Keratinocyte (primary cell): ENCODE results near the gene DUSP28. TPM values are rescaled to one million over a fixed set of nuclear protein-coding genes. Genes with fewer than 3 reads are reported as not detected.

Experiments
- DNase-seq: peaks from one replicate; pipeline ENCODE4 v3.0.0-alpha.2; 2011; ENCODE audit warnings: low read depth, missing footprints, low spot score
- FAIRE-seq: peaks from 2 replicates; lab custom pipeline; 2011; peaks lifted over from hg19 to GRCh38; lab: Jason Lieb, UNC
- H2AFZ ChIP-seq: 2 replicates; pipeline ENCODE4 v1.6.0; 2012; ENCODE audit warnings: low read length, control low read depth, inconsistent platforms; ENCODE audit not compliant: control insufficient read depth
- H3K27ac ChIP-seq: 2 replicates; pipeline ENCODE4 v1.5.1; 2011; ENCODE audit warnings: low read length; ENCODE audit not compliant: control insufficient read depth, insufficient read depth
- H3K27me3 ChIP-seq: 3 replicates; pipeline ENCODE4 v1.6.0; 2011; ENCODE audit warnings: low read length; ENCODE audit not compliant: control insufficient read depth, insufficient read depth; ENCODE audit errors: extremely low read depth
- H3K36me3 ChIP-seq, 2 experiments: 2 replicates in 1 of 2; 3 replicates in 1 of 2; pipeline ENCODE4 v1.5.1; 2011; ENCODE audit warnings: low read length in 2 of 2, mild to moderate bottlenecking in 1 of 2; ENCODE audit not compliant: control insufficient read depth in 2 of 2, insufficient read depth in 2 of 2; ENCODE audit errors: extremely low read depth in 1 of 2
- H3K4me1 ChIP-seq: 3 replicates; pipeline ENCODE4 v1.5.1; 2011; ENCODE audit warnings: low read length; ENCODE audit not compliant: control insufficient read depth, insufficient read depth; ENCODE audit errors: extremely low read depth
- H3K4me2 ChIP-seq: 3 replicates; pipeline ENCODE4 v1.6.0; 2011; ENCODE audit warnings: low read depth, low read length; ENCODE audit not compliant: control insufficient read depth, insufficient read depth; ENCODE audit errors: extremely low read depth
- H3K4me3 ChIP-seq, 3 experiments: fragments of 200-600 bp in 1 of 3; sonication (generic) in 1 of 3; 2 replicates in 2 of 3; 3 replicates in 1 of 3; pipeline ENCODE4 v1.5.1; 2011 to 2016; ENCODE audit warnings: low read length in 3 of 3, mild to moderate bottlenecking in 3 of 3, control low read depth in 2 of 3, inconsistent platforms in 1 of 3, low read depth in 1 of 3, mixed read lengths in 1 of 3, mixed run types in 1 of 3, moderate library complexity in 1 of 3; ENCODE audit not compliant: control insufficient read depth in 2 of 3, insufficient read depth in 2 of 3; ENCODE audit errors: extremely low read depth in 1 of 3
- H3K79me2 ChIP-seq: 2 replicates; pipeline ENCODE4 v1.6.0; 2012; ENCODE audit warnings: low read length; ENCODE audit not compliant: control insufficient read depth, insufficient read depth
- H3K9ac ChIP-seq: 3 replicates; pipeline ENCODE4 v1.6.0; 2011; ENCODE audit warnings: low read length; ENCODE audit not compliant: control insufficient read depth, insufficient read depth; ENCODE audit errors: extremely low read depth
- H3K9me1 ChIP-seq: 3 replicates; pipeline ENCODE4 v1.6.0; 2011; ENCODE audit warnings: low read length; ENCODE audit not compliant: control insufficient read depth, insufficient read depth; ENCODE audit errors: extremely low read depth
- H3K9me3 ChIP-seq: 2 replicates; pipeline ENCODE4 v1.5.1; 2012; ENCODE audit warnings: low read depth, low read length; ENCODE audit not compliant: control insufficient read depth
- H4K20me1 ChIP-seq: 3 replicates; pipeline ENCODE4 v1.6.0; 2011; ENCODE audit warnings: low read length; ENCODE audit not compliant: control insufficient read depth, insufficient read depth; ENCODE audit errors: extremely low read depth
- EZH2 ChIP-seq: IDR thresholded peaks from one replicate; pipeline ENCODE4 v1.6.1; 2012; ENCODE audit warnings: inconsistent platforms, mild to moderate bottlenecking, low read length, moderate library complexity
- dilution Hi-C: fragments of 300-500 bp; cut with MboI; formaldehyde crosslinking; loops from one replicate; pipeline ENCODE4 v1.7.0; 2020; ENCODE audit warnings: low sequenced_read_pairs; ENCODE audit not compliant: extremely low pct_ligation_motif_present
- polyA plus RNA-seq, 5 experiments: library from polyadenylated mRNA; depleted of rRNA in 3 of 5; stranded (reverse) in 3 of 5; stranded (forward) in 1 of 5; unstranded in 1 of 5; fragments of >200 nt; gene quantifications; 1 replicate in 1 of 5; 2 replicates in 3 of 5; 3 replicates in 1 of 5; pipeline versions ENCODE4 v1.2.1 to v1.2.3, GENCODE V29; 2011 to 2012; ENCODE audit warnings: missing spikeins in 2 of 5, low read depth in 1 of 5, low replicate concordance in 1 of 5
- TF ChIP-seq, protein P1 (sequence below), 3 experiments: IDR thresholded peaks in 1 of 3; conservative IDR thresholded peaks in 1 of 3; optimal IDR thresholded peaks in 1 of 3; 2 replicates in 2 of 3; 3 replicates in 1 of 3; pipeline versions ENCODE3 to v1.5.1; 2011; ENCODE audit warnings: low read length in 3 of 3, mild to moderate bottlenecking in 3 of 3, moderate library complexity in 2 of 3, control low read depth in 1 of 3, inconsistent platforms in 1 of 3; ENCODE audit not compliant: insufficient read depth in 2 of 3; ENCODE audit errors: extremely low read depth in 1 of 3

DUSP28 gene
- polyA plus RNA-seq, 1 donor (not counting 4 experiments of a cell fraction or from before 2014, with no cell fraction given), result 4.4 TPM

DNA sequence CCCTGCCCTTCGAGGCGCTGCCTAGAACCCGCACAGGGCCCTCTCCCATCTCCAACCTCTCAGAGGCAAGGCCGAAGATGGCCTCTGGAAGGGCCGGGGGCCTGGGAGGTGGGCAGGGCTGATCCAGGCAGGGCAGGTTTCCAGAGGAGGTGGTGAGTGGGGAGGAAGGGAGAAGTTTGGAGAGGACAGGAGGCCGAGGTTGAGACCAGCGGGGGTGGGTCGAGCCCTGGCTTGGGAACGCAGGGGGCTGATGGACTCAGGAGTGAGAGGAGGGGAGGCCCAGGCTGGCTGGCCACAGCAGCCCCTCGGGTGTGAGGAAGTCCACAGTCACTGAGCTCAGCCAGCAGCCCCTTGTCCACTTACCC is 36.9 kb downstream of the DUSP28 start:
- H3K36me3 ChIP-seq, result peaks cover 13 to 19% of the 10 kb centered on the region in 2 experiments
- no peaks in the 10 kb centered on the region for H3K27me3 ChIP-seq
- peaks cover 14% of the 10 kb centered on the region for H4K20me1 ChIP-seq
- no peak overlapping the region for H3K9ac ChIP-seq
- H3K4me3 ChIP-seq, result no peak overlapping the region
- no peaks in the 10 kb centered on the region for H3K4me1 ChIP-seq
- no peak for FAIRE-seq
- no peak overlapping the region for H2AFZ ChIP-seq
- H3K27ac ChIP-seq, result no peak overlapping the region
- no peak for DNase-seq
- H3K9me3 ChIP-seq, result no peaks in the 10 kb centered on the region
- TF ChIP-seq EZH2, result no peak
- TF ChIP-seq, protein P1, sequence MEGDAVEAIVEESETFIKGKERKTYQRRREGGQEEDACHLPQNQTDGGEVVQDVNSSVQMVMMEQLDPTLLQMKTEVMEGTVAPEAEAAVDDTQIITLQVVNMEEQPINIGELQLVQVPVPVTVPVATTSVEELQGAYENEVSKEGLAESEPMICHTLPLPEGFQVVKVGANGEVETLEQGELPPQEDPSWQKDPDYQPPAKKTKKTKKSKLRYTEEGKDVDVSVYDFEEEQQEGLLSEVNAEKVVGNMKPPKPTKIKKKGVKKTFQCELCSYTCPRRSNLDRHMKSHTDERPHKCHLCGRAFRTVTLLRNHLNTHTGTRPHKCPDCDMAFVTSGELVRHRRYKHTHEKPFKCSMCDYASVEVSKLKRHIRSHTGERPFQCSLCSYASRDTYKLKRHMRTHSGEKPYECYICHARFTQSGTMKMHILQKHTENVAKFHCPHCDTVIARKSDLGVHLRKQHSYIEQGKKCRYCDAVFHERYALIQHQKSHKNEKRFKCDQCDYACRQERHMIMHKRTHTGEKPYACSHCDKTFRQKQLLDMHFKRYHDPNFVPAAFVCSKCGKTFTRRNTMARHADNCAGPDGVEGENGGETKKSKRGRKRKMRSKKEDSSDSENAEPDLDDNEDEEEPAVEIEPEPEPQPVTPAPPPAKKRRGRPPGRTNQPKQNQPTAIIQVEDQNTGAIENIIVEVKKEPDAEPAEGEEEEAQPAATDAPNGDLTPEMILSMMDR (optimal IDR thresholded peaks at IDR 0.05 in 1 of 3, IDR thresholded peaks at IDR 0.05 in 1 of 3, conservative IDR thresholded peaks at IDR 0.05 in 1 of 3; ENCODE audit: extremely low read depth in 1 of 3, insufficient read depth in 2 of 3, low read length in 3 of 3), result no peak
- dilution Hi-C loops, result no loop called here
- no peaks in the 10 kb centered on the region for H3K9me1 ChIP-seq
- no peak overlapping the region for H3K4me2 ChIP-seq
- peaks cover 6% of the 10 kb centered on the region for H3K79me2 ChIP-seq

DNA sequence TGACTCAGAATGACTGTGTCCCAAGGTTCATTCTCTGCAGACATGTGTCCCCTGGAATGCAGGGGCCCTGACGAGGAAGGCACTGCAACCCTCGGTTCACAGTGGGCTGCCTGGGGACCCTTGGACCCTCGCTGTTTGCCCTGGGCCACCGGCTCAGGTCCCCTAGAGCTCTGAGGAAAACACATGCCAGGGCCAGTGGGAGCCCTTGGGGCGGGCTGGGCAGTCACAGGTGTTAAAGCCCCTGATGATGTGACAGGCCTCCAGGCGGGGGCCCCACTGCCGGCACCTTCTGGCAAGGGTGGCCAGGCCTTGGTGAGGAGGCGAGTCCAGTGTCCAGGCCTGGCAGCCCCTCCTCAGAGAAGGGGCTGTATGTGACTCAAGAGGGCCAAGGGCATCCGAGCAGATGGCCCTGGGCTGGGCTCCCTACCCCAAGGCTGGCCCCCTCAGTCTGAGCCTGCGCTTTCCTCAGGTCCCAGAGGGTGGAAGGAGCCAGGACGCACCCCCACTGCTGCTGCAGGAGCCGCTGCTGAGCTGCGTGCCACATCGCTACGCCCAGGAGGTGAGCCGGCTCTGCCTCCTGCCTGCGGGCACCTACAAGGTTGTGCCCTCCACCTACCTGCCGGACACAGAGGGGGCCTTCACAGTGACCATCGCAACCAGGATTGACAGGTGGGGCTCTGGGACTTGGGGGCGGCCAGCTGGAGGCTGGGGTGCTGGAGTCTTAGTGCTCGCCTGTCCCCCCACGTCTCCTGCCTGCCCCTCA is 37.4 kb downstream of the DUSP28 start:
- TF ChIP-seq EZH2, result no peak
- TF ChIP-seq, protein P1 (optimal IDR thresholded peaks at IDR 0.05 in 1 of 3, IDR thresholded peaks at IDR 0.05 in 1 of 3, conservative IDR thresholded peaks at IDR 0.05 in 1 of 3; ENCODE audit: extremely low read depth in 1 of 3, insufficient read depth in 2 of 3, low read length in 3 of 3), result no peak
- Histone ChIP-seq H3K79me2 (peaks cover 2% of the 10 kb centered on the region), H3K36me3 (peaks cover 15 to 19% of the 10 kb centered on the region in 2 experiments), H3K9me1 (no peaks in the 10 kb centered on the region), H3K9ac (no peak overlapping the region), H3K27ac (no peak overlapping the region), H3K9me3 (no peaks in the 10 kb centered on the region), H3K27me3 (no peaks in the 10 kb centered on the region), H3K4me2 (no peak overlapping the region), H3K4me3 (no peak overlapping the region), H3K4me1 (no peaks in the 10 kb centered on the region), H2AFZ (no peak overlapping the region), H4K20me1 (peaks cover 14% of the 10 kb centered on the region)
- FAIRE-seq, result no peak
- dilution Hi-C loops, result no loop called here
- DNase-seq, result no peak
